Measurements from ENCODE around the gene PRLR. TPM values are rescaled to one million over a fixed set of nuclear protein-coding genes. Genes with fewer than 3 reads are reported as not detected.

PRLR gene
- total and polyA plus RNA-seq, 10 donors: 0.02 to 0.82 (median 0.26) TPM

DNA sequence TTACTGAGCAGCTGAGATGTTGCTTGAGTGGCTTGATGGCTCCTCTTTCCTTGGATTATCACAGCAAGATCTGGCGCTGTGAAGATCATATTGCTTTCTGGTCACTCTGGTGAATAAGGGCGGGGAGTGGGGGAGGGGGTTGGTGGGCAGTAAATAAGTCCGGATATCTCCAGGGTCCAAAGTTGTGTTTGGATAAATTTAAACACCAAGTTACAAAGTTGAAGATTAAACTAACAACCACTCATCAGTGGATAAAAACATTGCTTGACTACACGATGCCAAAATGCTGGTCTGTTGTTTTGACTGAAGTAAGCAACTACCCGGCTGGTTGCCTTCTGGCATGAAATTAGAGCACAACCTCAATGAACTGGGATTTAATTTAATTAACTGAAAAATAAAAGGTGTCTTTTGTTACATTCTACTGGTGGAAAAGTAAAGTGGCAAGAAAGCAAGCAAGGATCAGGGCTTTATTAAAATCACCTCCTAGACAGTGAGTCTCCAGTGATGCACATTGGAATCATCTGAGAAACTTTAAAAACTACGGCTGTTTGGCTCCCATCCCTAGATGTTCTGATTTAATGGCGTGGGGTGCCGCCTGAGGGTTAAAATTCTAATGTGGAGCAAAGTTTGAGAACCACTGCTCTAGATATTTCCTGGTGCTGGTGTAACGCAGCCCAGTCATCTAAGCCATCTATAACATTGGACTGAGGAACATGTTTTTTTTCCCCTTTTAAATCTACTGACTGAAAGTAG, 95.8 kb downstream of the PRLR start:
- no peak for TF ChIP-seq POLR2AphosphoS5 (IDR thresholded peaks at IDR 0.05)
- TF ChIP-seq POLR2A (IDR thresholded peaks at IDR 0.05): no peak
- Histone ChIP-seq H3K36me3 (no peaks in the 10 kb centered on the region), H3K27me3 (replicated peaks in 1 of 7) (peaks cover 0 to 8% (median 0%) of the 10 kb centered on the region in 7 donors), H3K4me3 (no peak overlapping the region), H3K4me1 (no peaks in the 10 kb centered on the region), H3K27ac (no peak overlapping the region), H3K9me3 (no peaks in the 10 kb centered on the region)
- 90 to 93% (median 91%) methylated on average over 9 of the region's 9 CpGs for WGBS, 5 donors
- intact Hi-C loops (cut with DNase I; ENCODE audit: low total_unique reads): no loop called here
- no peak for DNase-seq

DNA sequence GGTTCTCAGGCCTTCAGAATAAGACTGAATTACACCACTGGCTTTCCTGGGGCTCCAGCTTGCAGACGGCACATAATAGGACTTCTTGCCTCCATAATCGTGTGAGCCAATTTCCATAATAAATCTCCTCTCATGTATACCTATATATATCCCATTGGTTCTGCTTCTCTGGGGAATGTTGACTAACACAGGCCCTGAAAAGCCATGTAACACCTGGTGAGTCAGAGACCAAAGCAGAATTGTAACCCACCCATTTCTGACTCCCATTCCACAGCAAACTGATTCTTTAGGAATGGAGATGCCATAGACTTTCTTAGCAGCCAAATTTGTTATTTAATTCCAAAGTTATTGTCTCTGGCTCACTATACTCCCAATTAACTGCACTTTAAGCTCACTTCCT, 97.1 kb downstream of the PRLR start:
- H3K4me3 ChIP-seq: no peak overlapping the region
- no peaks in the 10 kb centered on the region for H3K9me3 ChIP-seq
- no peaks in the 10 kb centered on the region for H3K4me1 ChIP-seq
- intact Hi-C loops (cut with DNase I; ENCODE audit: low total_unique reads): no loop called here
- no peak overlapping the region for H3K27ac ChIP-seq
- 90 to 98% (median 95%) methylated on average over 2 of the region's 2 CpGs for WGBS, 5 donors
- no peaks in the 10 kb centered on the region for H3K36me3 ChIP-seq
- DNase-seq: no peak
- TF ChIP-seq POLR2AphosphoS5 (IDR thresholded peaks at IDR 0.05): no peak
- TF ChIP-seq, protein P1, sequence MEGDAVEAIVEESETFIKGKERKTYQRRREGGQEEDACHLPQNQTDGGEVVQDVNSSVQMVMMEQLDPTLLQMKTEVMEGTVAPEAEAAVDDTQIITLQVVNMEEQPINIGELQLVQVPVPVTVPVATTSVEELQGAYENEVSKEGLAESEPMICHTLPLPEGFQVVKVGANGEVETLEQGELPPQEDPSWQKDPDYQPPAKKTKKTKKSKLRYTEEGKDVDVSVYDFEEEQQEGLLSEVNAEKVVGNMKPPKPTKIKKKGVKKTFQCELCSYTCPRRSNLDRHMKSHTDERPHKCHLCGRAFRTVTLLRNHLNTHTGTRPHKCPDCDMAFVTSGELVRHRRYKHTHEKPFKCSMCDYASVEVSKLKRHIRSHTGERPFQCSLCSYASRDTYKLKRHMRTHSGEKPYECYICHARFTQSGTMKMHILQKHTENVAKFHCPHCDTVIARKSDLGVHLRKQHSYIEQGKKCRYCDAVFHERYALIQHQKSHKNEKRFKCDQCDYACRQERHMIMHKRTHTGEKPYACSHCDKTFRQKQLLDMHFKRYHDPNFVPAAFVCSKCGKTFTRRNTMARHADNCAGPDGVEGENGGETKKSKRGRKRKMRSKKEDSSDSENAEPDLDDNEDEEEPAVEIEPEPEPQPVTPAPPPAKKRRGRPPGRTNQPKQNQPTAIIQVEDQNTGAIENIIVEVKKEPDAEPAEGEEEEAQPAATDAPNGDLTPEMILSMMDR (IDR thresholded peaks at IDR 0.05 in 8 of 11, conservative IDR thresholded peaks at IDR 0.05 in 3 of 11): no peak
- no peak for TF ChIP-seq POLR2A (IDR thresholded peaks at IDR 0.05)
- H3K27me3 ChIP-seq (replicated peaks in 1 of 7): peaks cover 0 to 8% (median 0%) of the 10 kb centered on the region in 7 donors

DNA sequence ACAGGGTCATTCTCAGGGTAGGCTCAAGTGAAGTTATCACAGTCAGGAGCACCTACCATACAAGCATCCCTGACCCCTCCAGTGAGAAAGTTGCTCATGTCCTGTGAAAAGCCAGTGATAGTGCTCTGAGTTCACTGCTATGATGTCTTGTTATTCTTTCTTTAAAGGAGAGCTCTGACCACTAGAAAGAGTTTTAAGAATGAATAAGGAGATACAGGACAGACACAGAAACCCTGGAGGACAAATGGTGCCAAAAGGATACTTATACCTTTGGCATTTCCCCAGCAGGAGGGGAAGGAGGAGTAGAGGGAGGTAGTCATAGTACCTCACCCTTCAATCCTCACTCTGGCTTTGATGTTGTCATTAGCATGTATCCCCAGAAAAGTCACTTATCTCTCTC, 98.6 kb downstream of the PRLR start:
- intact Hi-C loops (cut with DNase I; ENCODE audit: low total_unique reads): no loop called here
- no peaks in the 10 kb centered on the region for H3K36me3 ChIP-seq
- no peaks in the 10 kb centered on the region for H3K4me1 ChIP-seq
- TF ChIP-seq POLR2A (IDR thresholded peaks at IDR 0.05) (no peak), POLR2AphosphoS5 (IDR thresholded peaks at IDR 0.05) (no peak)
- TF ChIP-seq, protein P1 (IDR thresholded peaks at IDR 0.05 in 8 of 11, conservative IDR thresholded peaks at IDR 0.05 in 3 of 11): no peak
- H3K27ac ChIP-seq: no peak overlapping the region
- no peak for DNase-seq
- peaks cover 0 to 8% (median 0%) of the 10 kb centered on the region in 7 donors for H3K27me3 ChIP-seq (replicated peaks in 1 of 7)
- H3K9me3 ChIP-seq: no peaks in the 10 kb centered on the region
- no peak overlapping the region for H3K4me3 ChIP-seq

- Histone ChIP-seq H3K4me1 (no peaks in the 10 kb centered on the region), H3K27me3 (replicated peaks in 1 of 7) (peaks cover 0 to 8% (median 0%) of the 10 kb centered on the region in 7 donors), H3K27ac (no peak overlapping the region), H3K36me3 (no peaks in the 10 kb centered on the region), H3K9me3 (no peaks in the 10 kb centered on the region), H3K4me3 (no peak overlapping the region)
- DNase-seq: no peak
- no peak for TF ChIP-seq POLR2A (IDR thresholded peaks at IDR 0.05)
- TF ChIP-seq POLR2AphosphoS5 (IDR thresholded peaks at IDR 0.05): no peak
- TF ChIP-seq, protein P1 (IDR thresholded peaks at IDR 0.05 in 8 of 11, conservative IDR thresholded peaks at IDR 0.05 in 3 of 11): no peak
- WGBS, 5 donors: 66 to 82% (median 78%) methylated on average over 7 of the region's 7 CpGs
- intact Hi-C loops (cut with DNase I; ENCODE audit: low total_unique reads): no loop called here
Observed at GRCh38 chr5:35129921-35130485, 100.3 kb downstream of the PRLR start.
